ENCODE data around the gene CLDN20. TPM values are rescaled to one million over a fixed set of nuclear protein-coding genes. Genes with fewer than 3 reads are reported as not detected.
A peak's percentile ranks its signal among the peaks of the same experiment; 100 is the strongest.

The CLDN20 gene
- polyA plus RNA-seq, 1 of the 3 experiments (the other 2 are of a cell fraction) = 0.07 TPM

- no peaks in the 10 kb centered on the region for H4K20me1 ChIP-seq (ENCODE audit: insufficient read depth)
- POLR2A ChIA-PET = no interaction called here
- H3K9me2 ChIP-seq = no peaks in the 10 kb centered on the region
- no peaks in the 10 kb centered on the region for H3K9me3 ChIP-seq
- no peak overlapping the region for H3K4me2 ChIP-seq
- CTCF ChIA-PET = interaction anchor here (0.8 to 4.9 kb wide), 18 partner anchors 11 to 574 kb away, joined by 3 to 44 read pairs (median 4); partner anchors contain the start of gene CLDN20
- peaks cover 4% of the 10 kb centered on the region for H3F3A ChIP-seq (replicated peaks; ENCODE audit: insufficient read depth)
- H3K4me3 ChIP-seq (ENCODE audit: low read depth in 2 of 2, low read length in 1 of 2) = no peak overlapping the region
- peaks cover 32 to 40% of the 10 kb centered on the region in 2 experiments for H3K36me3 ChIP-seq (replicated peaks in 1 of 2; ENCODE audit: control insufficient read depth in 1 of 2, insufficient read depth in 2 of 2, low read length in 1 of 2)
- H3K27ac ChIP-seq (ENCODE audit: low read depth in 2 of 2, low read length in 1 of 2) = peak overlapping the region; percentile 50 to 57
- WGBS (ENCODE audit: low lambda C conversion rate) = 88% methylated on average over 21 of the region's 30 CpGs
- no peak overlapping the region for H3K9ac ChIP-seq
- no peaks in the 10 kb centered on the region for H3K79me2 ChIP-seq (ENCODE audit: insufficient read depth)
- H2AFZ ChIP-seq (ENCODE audit: low read depth) = no peak overlapping the region
- peaks cover 0 to 3% of the 10 kb centered on the region in 2 experiments; a peak in 3 of 4 replicates for H3K4me1 ChIP-seq (ENCODE audit: control insufficient read depth in 1 of 2, insufficient read depth in 2 of 2, low read depth in 1 of 2, low read length in 1 of 2)
- TF ChIP-seq SMC3 (IDR thresholded peaks at IDR 0.05; ENCODE audit: low read depth, low read length) (peak; percentile 77), GATA2 (CRISPR knock-in tag; IDR thresholded peaks at IDR 0.05) (no peak), RAD21 (IDR thresholded peaks at IDR 0.05; ENCODE audit: low read length) (peak; percentile 75), NRF1 (IDR thresholded peaks at IDR 0.05; ENCODE audit: low read depth, low read length) (no peak), CTCF (IDR thresholded peaks at IDR 0.05) (peak; percentile 76)
- peak; percentile 65 for DNase-seq
- no peaks in the 10 kb centered on the region for H3K27me3 ChIP-seq (ENCODE audit: insufficient read depth)
Observed at GRCh38 chr6:155248008-155249001, 15.5 kb upstream of the CLDN20 start.

GRCh38 chr6:155250701-155251381 lies 13.0 kb upstream of the CLDN20 start:
- peaks cover 38 to 54% of the 10 kb centered on the region in 2 experiments for H3K36me3 ChIP-seq (replicated peaks in 1 of 2; ENCODE audit: control insufficient read depth in 1 of 2, insufficient read depth in 2 of 2, low read length in 1 of 2)
- no peak for TF ChIP-seq NFIC (IDR thresholded peaks at IDR 0.05; ENCODE audit: borderline replicate concordance)
- TF ChIP-seq RCOR1 (IDR thresholded peaks at IDR 0.05; ENCODE audit: low read length) = no peak
- DNase-seq = no peak
- CTCF ChIA-PET = interaction anchor here (0.8 to 4.7 kb wide), 8 partner anchors 9 to 383 kb away, joined by 3 to 28 read pairs (median 3); no protein-coding TSS in a partner anchor
- no peaks in the 10 kb centered on the region for H3K79me2 ChIP-seq (ENCODE audit: insufficient read depth)
- H2AFZ ChIP-seq (ENCODE audit: low read depth) = no peak overlapping the region
- no peak overlapping the region; a peak in 1 of 4 replicates for H3K27ac ChIP-seq (ENCODE audit: low read depth in 2 of 2, low read length in 1 of 2)
- no peaks in the 10 kb centered on the region for H4K20me1 ChIP-seq (ENCODE audit: insufficient read depth)
- H3K9ac ChIP-seq = no peak overlapping the region
- H3F3A ChIP-seq (replicated peaks; ENCODE audit: insufficient read depth) = peaks cover 10% of the 10 kb centered on the region
- no peaks in the 10 kb centered on the region for H3K9me3 ChIP-seq
- POLR2A ChIA-PET = no interaction called here
- H3K4me1 ChIP-seq (ENCODE audit: control insufficient read depth in 1 of 2, insufficient read depth in 2 of 2, low read depth in 1 of 2, low read length in 1 of 2) = peaks cover 0 to 3% of the 10 kb centered on the region in 2 experiments; a peak in 3 of 4 replicates
- H3K4me3 ChIP-seq (ENCODE audit: low read depth in 2 of 2, low read length in 1 of 2) = no peak overlapping the region
- H3K27me3 ChIP-seq (ENCODE audit: insufficient read depth) = no peaks in the 10 kb centered on the region
- WGBS (ENCODE audit: low lambda C conversion rate) = 92% methylated on average over 9 of the region's 10 CpGs
- no peak overlapping the region for H3K4me2 ChIP-seq
- no peaks in the 10 kb centered on the region for H3K9me2 ChIP-seq

Measured in SK-N-SH (cell line).